IMR-90 (cell line): ENCODE measurements around the gene C16orf89. TPM values are rescaled to one million over a fixed set of nuclear protein-coding genes. Genes with fewer than 3 reads are reported as not detected.

Experiments
- ATAC-seq: fragments of 200-7000 bp; cut with Tn5 transposase; 2 replicates; pipeline ENCODE4 v1.9.1; 2020; ENCODE audit warnings: low read depth, mild to moderate bottlenecking, moderate library complexity
- BruUV-seq: library from RNA; stranded (reverse); fragments of 400-500 nt; replicated peaks from 2 replicates; lab custom pipeline; 2021; lab: Mats Ljungman, UMichigan
- CTCF ChIA-PET: fragments of 300-600 bp; formaldehyde crosslinking; extraction: SDS; loops from one replicate; lab custom pipeline; 2021; ENCODE audit warnings: antibody characterized with exemption; lab: Yijun Ruan, JAX
- POLR2A ChIA-PET: fragments of 300-600 bp; sonication (Branson Sonifier 250); formaldehyde crosslinking; loops from one replicate; lab custom pipeline; 2022; ENCODE audit warnings: antibody characterized with exemption; ENCODE audit not compliant: unreplicated experiment; lab: Charles Lee
- DNase-seq: peaks from one replicate; pipeline ENCODE4 v3.0.0; 2013
- H2AFZ ChIP-seq: replicated peaks from 2 replicates; pipeline ENCODE3; 2013; ENCODE audit warnings: low read length, mild to moderate bottlenecking; ENCODE audit not compliant: poor library complexity
- H2AK5ac ChIP-seq: 2 replicates; pipeline ENCODE4 v1.6.1; 2013; ENCODE audit warnings: low read depth, low read length, inconsistent platforms
- H2AK9ac ChIP-seq: replicated peaks from 2 replicates; pipeline ENCODE3; 2013; ENCODE audit warnings: mild to moderate bottlenecking, low read depth, low read length, moderate library complexity; ENCODE audit not compliant: poor library complexity
- H2BK120ac ChIP-seq: 2 replicates; pipeline ENCODE4 v1.6.1; 2013; ENCODE audit warnings: low read depth, low read length, inconsistent platforms
- H2BK15ac ChIP-seq: 3 replicates; pipeline ENCODE4 v1.6.1; 2013; ENCODE audit warnings: low read depth, low read length, inconsistent platforms
- H2BK20ac ChIP-seq: 2 replicates; pipeline ENCODE4 v1.6.1; 2013; ENCODE audit warnings: low read depth, mild to moderate bottlenecking, inconsistent platforms, low read length, moderate library complexity
- H2BK5ac ChIP-seq: 2 replicates; pipeline ENCODE4 v1.6.1; 2013; ENCODE audit warnings: mild to moderate bottlenecking, low read depth, low read length, inconsistent platforms; ENCODE audit not compliant: poor library complexity, severe bottlenecking
- H3K14ac ChIP-seq: replicated peaks from 2 replicates; pipeline ENCODE4 v1.6.1; 2013; ENCODE audit warnings: low read depth, low read length, inconsistent platforms
- H3K18ac ChIP-seq: 2 replicates; pipeline ENCODE4 v1.6.1; 2013; ENCODE audit warnings: low read depth, low read length, control low read depth
- H3K23ac ChIP-seq: 2 replicates; pipeline ENCODE4 v1.6.1; 2013; ENCODE audit warnings: low read depth, low read length, inconsistent platforms
- H3K27ac ChIP-seq: 2 replicates; pipeline ENCODE4 v1.5.1; 2013; ENCODE audit warnings: mild to moderate bottlenecking, control low read depth, low read length; ENCODE audit not compliant: insufficient read depth
- H3K27me3 ChIP-seq: 2 replicates; pipeline ENCODE4 v1.6.1; 2013; ENCODE audit warnings: low read length; ENCODE audit not compliant: control insufficient read depth, insufficient read depth
- H3K36me3 ChIP-seq: 2 replicates; pipeline ENCODE4 v1.6.1; 2013; ENCODE audit warnings: low read length, mixed read lengths; ENCODE audit not compliant: control insufficient read depth, insufficient read depth
- H3K4ac ChIP-seq: 2 replicates; pipeline ENCODE4 v1.6.1; 2013; ENCODE audit warnings: low read depth, low read length, inconsistent platforms
- H3K4me1 ChIP-seq: 2 replicates; pipeline ENCODE4 v1.6.1; 2013; ENCODE audit warnings: low read length, mixed read lengths; ENCODE audit not compliant: control insufficient read depth, insufficient read depth
- H3K4me2 ChIP-seq: 2 replicates; pipeline ENCODE4 v1.6.1; 2013; ENCODE audit warnings: low read depth, mild to moderate bottlenecking, control low read depth, low read length, moderate library complexity
- H3K4me3 ChIP-seq: 2 replicates; pipeline ENCODE4 v1.5.1; 2013; ENCODE audit warnings: low read depth, mild to moderate bottlenecking, control low read depth, low read length, moderate library complexity; ENCODE audit not compliant: insufficient read depth
- H3K56ac ChIP-seq: 2 replicates; pipeline ENCODE4 v1.6.1; 2013; ENCODE audit warnings: low read length, inconsistent platforms; ENCODE audit not compliant: insufficient read depth; ENCODE audit errors: extremely low read depth
- H3K79me1 ChIP-seq, 2 experiments: 2 replicates each; pipeline ENCODE4 v1.6.1; 2013; ENCODE audit warnings: low read length in 2 of 2, inconsistent platforms in 1 of 2, low read depth in 1 of 2
- H3K9ac ChIP-seq: 2 replicates; pipeline ENCODE4 v1.6.1; 2013; ENCODE audit warnings: low read depth, low read length, control low read depth
- H3K9me1 ChIP-seq: 2 replicates; pipeline ENCODE4 v1.6.1; 2013; ENCODE audit warnings: low read length, inconsistent platforms; ENCODE audit not compliant: insufficient read depth
- H3K9me3 ChIP-seq: 2 replicates; pipeline ENCODE4 v1.6.1; 2013; ENCODE audit warnings: low read length; ENCODE audit not compliant: control insufficient read depth, insufficient read depth
- H4K20me1 ChIP-seq: 2 replicates; pipeline ENCODE4 v1.6.1; 2013; ENCODE audit warnings: low read length, inconsistent platforms; ENCODE audit not compliant: insufficient read depth
- H4K5ac ChIP-seq: 2 replicates; pipeline ENCODE4 v1.6.1; 2013; ENCODE audit warnings: mild to moderate bottlenecking, low read depth, low read length, control low read depth
- H4K8ac ChIP-seq, 2 experiments: 2 replicates each; pipeline ENCODE4 v1.6.1; 2013; ENCODE audit warnings: low read depth in 2 of 2, low read length in 2 of 2, control low read depth in 1 of 2, inconsistent platforms in 1 of 2
- H4K91ac ChIP-seq: 2 replicates; pipeline ENCODE4 v1.6.1; 2013; ENCODE audit warnings: low read depth, low read length, inconsistent platforms; ENCODE audit not compliant: insufficient read depth
- CEBPB ChIP-seq: IDR thresholded peaks from 2 replicates; pipeline ENCODE4 v1.6.1; 2012; ENCODE audit warnings: low read depth, low read length, improper control_type of control experiment
- RAD21 ChIP-seq: IDR thresholded peaks from 2 replicates; pipeline ENCODE4 v1.6.1; 2012; ENCODE audit warnings: low read length, improper control_type of control experiment
- WGBS, 2 experiments: methylation state at CpG; one replicate each; pipeline versions ENCODE4 v1.1.5 to v1.1.7; 2013; ENCODE audit warnings: missing lambda C conversion rate in 2 of 2; ENCODE audit not compliant: insufficient read length in 1 of 2; ENCODE audit errors: extremely low coverage in 2 of 2; 5-methylcytosine and 5-hydroxymethylcytosine counted together
- dilution Hi-C: fragments of 300-500 bp; cut with HindIII; formaldehyde crosslinking; loops from one replicate; pipeline ENCODE4 v1.14.3; 2018; ENCODE audit warnings: low sequenced_read_pairs; ENCODE audit not compliant: unreplicated experiment
- in situ Hi-C: fragments of 300-500 bp; cut with MboI; formaldehyde crosslinking; loops from 3 replicates; pipeline ENCODE4 v1.14.3; 2019; ENCODE audit warnings: low sequenced_read_pairs, inconsistent platforms, mixed read lengths
- intact Hi-C: fragments of 100-400 bp; cut with micrococcal nuclease; formaldehyde crosslinking; loops from 2 replicates; pipeline ENCODE4 v1.10.0; 2022
- polyA plus RNA-seq, 3 experiments: library from polyadenylated mRNA; depleted of rRNA; stranded (reverse); fragments of >200 nt; gene quantifications; 2 replicates each; pipeline ENCODE4 v1.2.3, GENCODE V29; 2012; ENCODE audit warnings: low replicate concordance in 1 of 3
- total RNA-seq: library from RNA; depleted of rRNA; stranded (reverse); fragments of >200 nt; gene quantifications from 2 replicates; pipeline ENCODE4 v1.2.3, GENCODE V29; 2012
- TF ChIP-seq, protein P1 (sequence below): fragments of 150-350 bp; IDR thresholded peaks from 2 replicates; pipeline ENCODE4 v1.6.1; 2017; ENCODE audit warnings: mild to moderate bottlenecking, antibody characterized with exemption, low read length, low read depth
- TF ChIP-seq, protein P2 (sequence below): conservative IDR thresholded peaks from 2 replicates; pipeline ENCODE4 v1.5.1; 2012; ENCODE audit warnings: mild to moderate bottlenecking, low read depth, low read length, improper control_type of control experiment

Gene C16orf89
- total and polyA plus RNA-seq, 2 of the 4 experiments (the other 2 are of a cell fraction) = 0.17 to 0.18 TPM

DNA sequence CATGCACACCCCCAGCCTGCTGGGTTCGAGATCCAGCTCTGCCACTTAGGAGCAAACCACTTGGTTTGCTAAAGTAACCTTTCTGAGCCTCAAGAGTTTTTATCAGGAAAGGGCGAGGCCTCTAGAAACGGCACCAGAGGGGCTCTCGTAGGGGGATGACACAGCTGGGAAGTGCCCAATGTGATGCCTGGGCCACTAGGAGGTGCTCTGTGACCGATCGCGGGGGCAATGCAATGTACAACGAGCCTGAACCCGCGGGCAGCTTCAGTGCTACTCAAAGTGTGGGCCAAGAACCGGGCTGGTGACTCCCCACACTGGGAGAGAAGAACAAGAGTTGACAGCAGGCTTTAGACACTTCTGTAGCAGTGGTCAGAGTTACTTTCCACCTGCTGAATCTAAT lies 9.4 kb downstream of the C16orf89 start:
- Histone ChIP-seq H3K9ac (no peak overlapping the region), H3K4me3 (no peak overlapping the region), H3K27ac (no peak overlapping the region), H3K14ac (no peak overlapping the region), H3K23ac (no peak overlapping the region), H4K20me1 (no peaks in the 10 kb centered on the region), H2AK5ac (no peak overlapping the region), H4K5ac (no peak overlapping the region), H3K9me3 (no peaks in the 10 kb centered on the region), H2BK5ac (no peak overlapping the region), H2AK9ac (no peak overlapping the region), H4K8ac (no peak overlapping the region), H2BK120ac (no peak overlapping the region), H3K18ac (no peak overlapping the region), H3K36me3 (no peaks in the 10 kb centered on the region), H3K27me3 (peaks cover 2% of the 10 kb centered on the region), H3K9me1 (no peaks in the 10 kb centered on the region), H3K4me1 (no peaks in the 10 kb centered on the region), H3K4me2 (no peak overlapping the region), H2BK15ac (no peak overlapping the region), H3K4ac (no peak overlapping the region), H2BK20ac (no peak overlapping the region), H3K56ac (no peak overlapping the region), H2AFZ (peak overlapping the region; percentile 4), H4K91ac (no peak overlapping the region), H3K79me1 (no peaks in the 10 kb centered on the region)
- CTCF ChIA-PET = interaction anchor here (1.5 kb wide), 1 partner anchor 36 kb away, joined by 7 read pairs; no protein-coding TSS in a partner anchor
- TF ChIP-seq, protein P1, sequence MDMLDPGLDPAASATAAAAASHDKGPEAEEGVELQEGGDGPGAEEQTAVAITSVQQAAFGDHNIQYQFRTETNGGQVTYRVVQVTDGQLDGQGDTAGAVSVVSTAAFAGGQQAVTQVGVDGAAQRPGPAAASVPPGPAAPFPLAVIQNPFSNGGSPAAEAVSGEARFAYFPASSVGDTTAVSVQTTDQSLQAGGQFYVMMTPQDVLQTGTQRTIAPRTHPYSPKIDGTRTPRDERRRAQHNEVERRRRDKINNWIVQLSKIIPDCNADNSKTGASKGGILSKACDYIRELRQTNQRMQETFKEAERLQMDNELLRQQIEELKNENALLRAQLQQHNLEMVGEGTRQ = no peak
- TF ChIP-seq CEBPB (no peak), RAD21 (peak; percentile 52)
- TF ChIP-seq, protein P2, sequence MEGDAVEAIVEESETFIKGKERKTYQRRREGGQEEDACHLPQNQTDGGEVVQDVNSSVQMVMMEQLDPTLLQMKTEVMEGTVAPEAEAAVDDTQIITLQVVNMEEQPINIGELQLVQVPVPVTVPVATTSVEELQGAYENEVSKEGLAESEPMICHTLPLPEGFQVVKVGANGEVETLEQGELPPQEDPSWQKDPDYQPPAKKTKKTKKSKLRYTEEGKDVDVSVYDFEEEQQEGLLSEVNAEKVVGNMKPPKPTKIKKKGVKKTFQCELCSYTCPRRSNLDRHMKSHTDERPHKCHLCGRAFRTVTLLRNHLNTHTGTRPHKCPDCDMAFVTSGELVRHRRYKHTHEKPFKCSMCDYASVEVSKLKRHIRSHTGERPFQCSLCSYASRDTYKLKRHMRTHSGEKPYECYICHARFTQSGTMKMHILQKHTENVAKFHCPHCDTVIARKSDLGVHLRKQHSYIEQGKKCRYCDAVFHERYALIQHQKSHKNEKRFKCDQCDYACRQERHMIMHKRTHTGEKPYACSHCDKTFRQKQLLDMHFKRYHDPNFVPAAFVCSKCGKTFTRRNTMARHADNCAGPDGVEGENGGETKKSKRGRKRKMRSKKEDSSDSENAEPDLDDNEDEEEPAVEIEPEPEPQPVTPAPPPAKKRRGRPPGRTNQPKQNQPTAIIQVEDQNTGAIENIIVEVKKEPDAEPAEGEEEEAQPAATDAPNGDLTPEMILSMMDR = peak; percentile 48
- WGBS, 2 experiments = 33% methylated on average over 1 of the region's 11 CpGs; no CpG with 5 or more reads in 1 of the 2 experiments
- in situ Hi-C loops (no loop called here), dilution Hi-C loops (no loop called here), intact Hi-C loops (loop anchor here (2.0 kb wide), 1 partner anchor 36 kb away; no protein-coding TSS in a partner anchor)
- ATAC-seq (peak; percentile 91), DNase-seq (no peak)
- POLR2A ChIA-PET = no interaction called here
- BruUV-seq = no TSS peak
